Subcutaneous adipose tissue (tissue), 4 donors: ENCODE measurements around the gene PSMD14. TPM values are rescaled to one million over a fixed set of nuclear protein-coding genes. Genes with fewer than 3 reads are reported as not detected.

Experiments used
- CTCF ChIP-seq: fragments of 450-650 bp; IDR thresholded peaks from one replicate; pipeline ENCODE4 v1.5.1; 2016; ENCODE audit warnings: low read depth, mild to moderate bottlenecking, control low read depth, antibody characterized with exemption, moderate library complexity
- total RNA-seq, 4 donors: library from RNA; depleted of rRNA; stranded (reverse); fragments of >200 nt; gene quantifications; one replicate each; pipeline ENCODE4 v1.1.0, GENCODE V29; 2016

The PSMD14 gene
- total RNA-seq, 4 donors from 2014 or later, result 29.9 to 73.5 (median 43.1) TPM

- no peak for TF ChIP-seq CTCF
Measured at GRCh38 chr2:161353543-161353942, 45.3 kb downstream of the PSMD14 start.

- no peak for TF ChIP-seq CTCF
Measured at GRCh38 chr2:161354106-161354505, 45.9 kb downstream of the PSMD14 start.

GRCh38 chr2:161355106-161355505 lies 46.9 kb downstream of the PSMD14 start:
- TF ChIP-seq CTCF, result no peak

GRCh38 chr2:161355983-161356382 lies 47.8 kb downstream of the PSMD14 start:
- TF ChIP-seq CTCF, result no peak

GRCh38 chr2:161357097-161357496 lies 48.9 kb downstream of the PSMD14 start:
- no peak for TF ChIP-seq CTCF

- no peak for TF ChIP-seq CTCF
Measured at GRCh38 chr2:161358838-161359237, 50.6 kb downstream of the PSMD14 start.

GRCh38 chr2:161362568-161363166 lies 54.4 kb downstream of the PSMD14 start:
- TF ChIP-seq CTCF, result no peak
